ENCODE measurements around the gene PRR33.

DNA sequence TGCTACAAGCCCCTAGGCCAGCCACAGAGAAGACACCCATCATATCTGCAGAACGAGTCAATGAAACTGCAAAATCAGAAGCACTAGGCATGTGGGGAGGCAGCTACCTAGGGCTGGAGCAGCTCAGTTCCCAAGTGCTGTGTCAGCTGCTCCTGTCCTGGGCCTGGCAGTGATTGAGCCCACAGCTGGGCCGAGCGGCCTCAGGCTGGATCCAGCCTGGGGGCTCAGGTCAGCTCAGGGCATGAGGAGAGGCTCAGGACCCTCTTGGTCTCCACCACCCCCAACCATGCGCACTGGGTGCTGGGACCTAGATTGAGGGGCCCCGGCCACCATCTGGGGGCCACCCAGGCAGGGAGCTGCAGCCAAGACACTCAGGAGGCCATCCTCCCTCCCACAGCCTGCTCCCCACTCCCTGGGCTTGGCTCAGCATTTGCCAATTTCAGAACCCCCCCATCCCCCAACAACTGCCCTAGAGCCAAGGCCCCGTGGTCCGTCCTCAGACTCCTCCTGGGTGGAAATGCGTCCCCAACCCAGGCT lies 25.4 kb upstream of the PRR33 start:
- TF ChIP-seq RNF2 (IDR thresholded peaks at IDR 0.05; ENCODE audit: borderline replicate concordance, low read depth) (no peak), POLR2AphosphoS2 (conservative IDR thresholded peaks at IDR 0.05; ENCODE audit: low read length) (no peak), CEBPB (IDR thresholded peaks at IDR 0.05) (no peak), CHD4 (IDR thresholded peaks at IDR 0.05; ENCODE audit: borderline replicate concordance) (no peak), NFE2L2 (conservative IDR thresholded peaks at IDR 0.05; ENCODE audit: low read length) (no peak), HDAC2 (IDR thresholded peaks at IDR 0.05) (no peak)
- TF ChIP-seq, protein P1, sequence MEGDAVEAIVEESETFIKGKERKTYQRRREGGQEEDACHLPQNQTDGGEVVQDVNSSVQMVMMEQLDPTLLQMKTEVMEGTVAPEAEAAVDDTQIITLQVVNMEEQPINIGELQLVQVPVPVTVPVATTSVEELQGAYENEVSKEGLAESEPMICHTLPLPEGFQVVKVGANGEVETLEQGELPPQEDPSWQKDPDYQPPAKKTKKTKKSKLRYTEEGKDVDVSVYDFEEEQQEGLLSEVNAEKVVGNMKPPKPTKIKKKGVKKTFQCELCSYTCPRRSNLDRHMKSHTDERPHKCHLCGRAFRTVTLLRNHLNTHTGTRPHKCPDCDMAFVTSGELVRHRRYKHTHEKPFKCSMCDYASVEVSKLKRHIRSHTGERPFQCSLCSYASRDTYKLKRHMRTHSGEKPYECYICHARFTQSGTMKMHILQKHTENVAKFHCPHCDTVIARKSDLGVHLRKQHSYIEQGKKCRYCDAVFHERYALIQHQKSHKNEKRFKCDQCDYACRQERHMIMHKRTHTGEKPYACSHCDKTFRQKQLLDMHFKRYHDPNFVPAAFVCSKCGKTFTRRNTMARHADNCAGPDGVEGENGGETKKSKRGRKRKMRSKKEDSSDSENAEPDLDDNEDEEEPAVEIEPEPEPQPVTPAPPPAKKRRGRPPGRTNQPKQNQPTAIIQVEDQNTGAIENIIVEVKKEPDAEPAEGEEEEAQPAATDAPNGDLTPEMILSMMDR (IDR thresholded peaks at IDR 0.05): no peak

All from A549 (cell line).